OCI-LY7 (cell line): ENCODE measurements around the gene ARHGAP18. TPM values are rescaled to one million over a fixed set of nuclear protein-coding genes. Genes with fewer than 3 reads are reported as not detected.

Experiments used
- BruUV-seq: library from RNA; stranded (reverse); fragments of 400-500 nt; replicated peaks from 2 replicates; lab custom pipeline; 2021; lab: Mats Ljungman, UMichigan
- CTCF ChIA-PET: fragments of 300-600 bp; sonication (Branson Sonifier 250); formaldehyde crosslinking; loops from one replicate; lab custom pipeline; 2022; ENCODE audit warnings: antibody characterized with exemption; ENCODE audit not compliant: unreplicated experiment; lab: Charles Lee
- POLR2A ChIA-PET: fragments of 300-600 bp; sonication (Branson Sonifier 250); formaldehyde crosslinking; loops from one replicate; lab custom pipeline; 2022; ENCODE audit warnings: antibody characterized with exemption; lab: Charles Lee
- DNase-seq: peaks from one replicate; pipeline ENCODE4 v3.0.0-alpha.2; 2015; ENCODE audit warnings: low spot score
- H2AFZ ChIP-seq: fragments of 200-600 bp; sonication (generic), shearing (Covaris generic); 2 replicates; pipeline ENCODE4 v1.6.1; 2014; ENCODE audit warnings: mild to moderate bottlenecking, antibody characterized with exemption, low read length, moderate library complexity
- H3K27ac ChIP-seq: fragments of 200-600 bp; sonication (generic); 2 replicates; pipeline ENCODE4 v1.5.1; 2014; ENCODE audit warnings: mixed run types, low read depth, mild to moderate bottlenecking, moderate library complexity, low read length, inconsistent platforms; ENCODE audit not compliant: poor library complexity, severe bottlenecking
- H3K36me3 ChIP-seq: fragments of 200-600 bp; sonication (generic); 2 replicates; pipeline ENCODE4 v1.6.1; 2014; ENCODE audit warnings: mild to moderate bottlenecking, antibody characterized with exemption, low read length, moderate library complexity, mixed read lengths; ENCODE audit not compliant: insufficient read depth
- H3K4me1 ChIP-seq: fragments of 200-600 bp; sonication (generic); 2 replicates; pipeline ENCODE4 v1.5.1; 2014; ENCODE audit warnings: mild to moderate bottlenecking, low read length; ENCODE audit not compliant: insufficient read depth, poor library complexity, severe bottlenecking
- H3K4me2 ChIP-seq: fragments of 200-600 bp; sonication (generic); 2 replicates; pipeline ENCODE4 v1.6.1; 2014; ENCODE audit warnings: mild to moderate bottlenecking, low read length
- H3K4me3 ChIP-seq: fragments of 200-600 bp; sonication (generic); 2 replicates; pipeline ENCODE4 v1.5.1; 2014; ENCODE audit warnings: mild to moderate bottlenecking, low read depth, low read length; ENCODE audit not compliant: poor library complexity, severe bottlenecking
- H3K79me2 ChIP-seq: fragments of 200-600 bp; sonication (generic); 2 replicates; pipeline ENCODE4 v1.6.1; 2016; ENCODE audit warnings: low read depth, mild to moderate bottlenecking, low read length, moderate library complexity, mixed read lengths; ENCODE audit not compliant: insufficient read depth
- H3K9me2 ChIP-seq: fragments of 200-600 bp; sonication (generic); 2 replicates; pipeline ENCODE4 v1.6.1; 2016; ENCODE audit warnings: mild to moderate bottlenecking, low read length, mixed read lengths; ENCODE audit not compliant: insufficient read depth
- H3K9me3 ChIP-seq: fragments of 200-600 bp; sonication (generic); 2 replicates; pipeline ENCODE4 v1.6.1; 2014; ENCODE audit warnings: mild to moderate bottlenecking, mixed run types, low read length, mixed read lengths
- H4K20me1 ChIP-seq: fragments of 200-600 bp; sonication (generic); 2 replicates; pipeline ENCODE4 v1.6.1; 2014; ENCODE audit warnings: mild to moderate bottlenecking, antibody characterized with exemption, low read length, moderate library complexity, mixed read lengths; ENCODE audit not compliant: insufficient read depth
- CTCF ChIP-seq: fragments of 200-600 bp; sonication (generic); conservative IDR thresholded peaks from 2 replicates; pipeline ENCODE4 v1.5.1; 2014; ENCODE audit warnings: mild to moderate bottlenecking, antibody characterized with exemption, low read length, moderate library complexity, mixed read lengths
- EZH2phosphoT487 ChIP-seq: fragments of 200-600 bp; sonication (generic); IDR thresholded peaks from 2 replicates; pipeline ENCODE4 v1.6.1; 2018; ENCODE audit warnings: low read depth, borderline replicate concordance, mild to moderate bottlenecking, mixed run types, antibody characterized with exemption, low read length, moderate library complexity, mixed read lengths
- intact Hi-C: fragments of 100-400 bp; cut with micrococcal nuclease; formaldehyde crosslinking; loops from one replicate; pipeline ENCODE4 v1.10.0; 2022; ENCODE audit not compliant: unreplicated experiment
- total RNA-seq, 2 experiments: library from RNA; depleted of rRNA in 1 of 2; stranded (reverse); fragments of >200 nt in 1 of 2; shearing (Covaris generic) in 1 of 2; gene quantifications; 2 replicates each; pipeline ENCODE4 v1.2.3, GENCODE V29; 2014 to 2022

ARHGAP18 gene
- total RNA-seq, 2 experiments from 2014 or later, result 4.8 to 7.5 TPM

GRCh38 chr6:129644567-129645015 is 65.4 kb downstream of the ARHGAP18 start:
- Histone ChIP-seq H2AFZ (no peak overlapping the region), H3K9me2 (no peaks in the 10 kb centered on the region), H3K27ac (no peak overlapping the region), H3K4me3 (no peak overlapping the region), H3K36me3 (no peaks in the 10 kb centered on the region), H3K9me3 (no peaks in the 10 kb centered on the region), H3K79me2 (no peaks in the 10 kb centered on the region), H4K20me1 (no peaks in the 10 kb centered on the region), H3K4me2 (no peak overlapping the region), H3K4me1 (no peaks in the 10 kb centered on the region)
- DNase-seq, result no peak
- ChIA-PET CTCF (no interaction called here), POLR2A (interaction anchor here (0.6 to 2.1 kb wide), 2 partner anchors 9 to 1478 kb away, joined by 3 to 9 read pairs; no protein-coding TSS in a partner anchor)
- BruUV-seq, result no TSS peak
- intact Hi-C loops, result no loop called here
- TF ChIP-seq EZH2phosphoT487, result no peak

- no peak for DNase-seq
- Histone ChIP-seq H3K9me3 (no peaks in the 10 kb centered on the region), H3K4me2 (no peak overlapping the region), H3K4me3 (no peak overlapping the region), H3K4me1 (no peaks in the 10 kb centered on the region), H4K20me1 (no peaks in the 10 kb centered on the region), H3K36me3 (no peaks in the 10 kb centered on the region), H3K9me2 (no peaks in the 10 kb centered on the region), H3K27ac (no peak overlapping the region), H3K79me2 (no peaks in the 10 kb centered on the region), H2AFZ (no peak overlapping the region)
- intact Hi-C loops, result no loop called here
- POLR2A ChIA-PET, result interaction anchor here (0.6 to 2.1 kb wide), 2 partner anchors 10 to 21 kb away, joined by 4 to 9 read pairs; no protein-coding TSS in a partner anchor
- no TSS peak for BruUV-seq
- TF ChIP-seq EZH2phosphoT487 (no peak), CTCF (no peak)
- CTCF ChIA-PET, result no interaction called here
These were observed 66.0 kb downstream of the ARHGAP18 start for GRCh38 chr6:129643968-129644367.

- H3K79me2 ChIP-seq, result no peaks in the 10 kb centered on the region
- H3K27ac ChIP-seq, result no peak overlapping the region
- no peaks in the 10 kb centered on the region for H3K9me3 ChIP-seq
- H3K36me3 ChIP-seq, result no peaks in the 10 kb centered on the region
- BruUV-seq, result no TSS peak
- no peaks in the 10 kb centered on the region for H4K20me1 ChIP-seq
- ChIA-PET CTCF (no interaction called here), POLR2A (interaction anchor here (1.0 to 2.1 kb wide), 3 partner anchors 11 to 17 kb away, joined by 3 to 9 read pairs (median 3); no protein-coding TSS in a partner anchor)
- H3K4me2 ChIP-seq, result no peak overlapping the region
- TF ChIP-seq CTCF (no peak), EZH2phosphoT487 (no peak)
- no peak overlapping the region for H3K4me3 ChIP-seq
- H2AFZ ChIP-seq, result no peak overlapping the region
- intact Hi-C loops, result no loop called here
- H3K9me2 ChIP-seq, result no peaks in the 10 kb centered on the region
- DNase-seq, result no peak
- no peaks in the 10 kb centered on the region for H3K4me1 ChIP-seq
These were observed 66.8 kb downstream of the ARHGAP18 start for GRCh38 chr6:129643176-129643575.
